PFSK-1 (cell line): ENCODE data around the gene CROCC2.

Experiments used
- POLR2AphosphoS5 ChIP-seq: IDR thresholded peaks from 2 replicates; pipeline ENCODE4 v1.6.1; 2012; ENCODE audit warnings: low read depth, mild to moderate bottlenecking, control low read depth, low read length, moderate library complexity
- SIN3A ChIP-seq: IDR thresholded peaks from 2 replicates; pipeline ENCODE4 v1.6.1; 2012; ENCODE audit warnings: mild to moderate bottlenecking, low read length, moderate library complexity, borderline replicate concordance; ENCODE audit not compliant: insufficient read depth
- TAF1 ChIP-seq: IDR thresholded peaks from 2 replicates; pipeline ENCODE4 v1.6.1; 2012; ENCODE audit warnings: low read length, control low read depth, borderline replicate concordance; ENCODE audit not compliant: insufficient read depth
- TF ChIP-seq, protein P1 (sequence below), 2 experiments: IDR thresholded peaks; 2 replicates each; pipeline versions ENCODE4 v1.6.1 to v1.8.0; 2011 to 2012; ENCODE audit warnings: low read depth in 2 of 2, low read length in 2 of 2, control low read depth in 1 of 2, inconsistent platforms in 1 of 2, mild to moderate bottlenecking in 1 of 2, moderate library complexity in 1 of 2; ENCODE audit not compliant: insufficient read depth in 1 of 2

DNA sequence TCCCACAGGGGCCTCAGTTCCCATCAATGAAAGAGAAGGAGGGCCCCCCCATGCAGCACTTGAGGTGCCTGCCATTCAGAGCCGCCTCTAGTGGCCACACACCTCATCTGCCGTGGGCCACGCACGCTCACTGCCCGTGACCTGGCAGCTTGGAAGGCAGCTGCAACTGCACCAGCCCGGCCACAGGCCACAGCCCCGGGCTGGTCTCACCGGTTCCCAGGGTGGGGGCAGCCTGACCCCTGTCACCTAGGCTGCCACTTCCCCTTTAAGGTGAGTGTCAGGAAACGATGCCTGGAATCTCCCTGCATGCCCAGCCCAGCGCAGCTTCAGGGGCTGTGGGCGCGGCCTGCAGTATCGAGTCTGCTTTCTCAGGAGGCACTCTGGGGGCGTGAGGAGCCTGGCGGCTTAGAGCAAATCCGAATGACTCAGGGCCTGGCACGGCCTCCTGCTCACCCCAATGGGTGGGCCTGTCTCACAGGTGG is 12.7 kb upstream of the CROCC2 start:
- no peak for TF ChIP-seq POLR2AphosphoS5
- TF ChIP-seq TAF1: no peak
- TF ChIP-seq, protein P1, sequence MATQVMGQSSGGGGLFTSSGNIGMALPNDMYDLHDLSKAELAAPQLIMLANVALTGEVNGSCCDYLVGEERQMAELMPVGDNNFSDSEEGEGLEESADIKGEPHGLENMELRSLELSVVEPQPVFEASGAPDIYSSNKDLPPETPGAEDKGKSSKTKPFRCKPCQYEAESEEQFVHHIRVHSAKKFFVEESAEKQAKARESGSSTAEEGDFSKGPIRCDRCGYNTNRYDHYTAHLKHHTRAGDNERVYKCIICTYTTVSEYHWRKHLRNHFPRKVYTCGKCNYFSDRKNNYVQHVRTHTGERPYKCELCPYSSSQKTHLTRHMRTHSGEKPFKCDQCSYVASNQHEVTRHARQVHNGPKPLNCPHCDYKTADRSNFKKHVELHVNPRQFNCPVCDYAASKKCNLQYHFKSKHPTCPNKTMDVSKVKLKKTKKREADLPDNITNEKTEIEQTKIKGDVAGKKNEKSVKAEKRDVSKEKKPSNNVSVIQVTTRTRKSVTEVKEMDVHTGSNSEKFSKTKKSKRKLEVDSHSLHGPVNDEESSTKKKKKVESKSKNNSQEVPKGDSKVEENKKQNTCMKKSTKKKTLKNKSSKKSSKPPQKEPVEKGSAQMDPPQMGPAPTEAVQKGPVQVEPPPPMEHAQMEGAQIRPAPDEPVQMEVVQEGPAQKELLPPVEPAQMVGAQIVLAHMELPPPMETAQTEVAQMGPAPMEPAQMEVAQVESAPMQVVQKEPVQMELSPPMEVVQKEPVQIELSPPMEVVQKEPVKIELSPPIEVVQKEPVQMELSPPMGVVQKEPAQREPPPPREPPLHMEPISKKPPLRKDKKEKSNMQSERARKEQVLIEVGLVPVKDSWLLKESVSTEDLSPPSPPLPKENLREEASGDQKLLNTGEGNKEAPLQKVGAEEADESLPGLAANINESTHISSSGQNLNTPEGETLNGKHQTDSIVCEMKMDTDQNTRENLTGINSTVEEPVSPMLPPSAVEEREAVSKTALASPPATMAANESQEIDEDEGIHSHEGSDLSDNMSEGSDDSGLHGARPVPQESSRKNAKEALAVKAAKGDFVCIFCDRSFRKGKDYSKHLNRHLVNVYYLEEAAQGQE (IDR thresholded peaks at IDR 0.05; ENCODE audit: insufficient read depth in 1 of 2, low read depth in 2 of 2, low read length in 2 of 2): no peak
- no peak for TF ChIP-seq SIN3A
